MCF 10A (cell line): ENCODE results near the gene TSTD1. TPM values are rescaled to one million over a fixed set of nuclear protein-coding genes. Genes with fewer than 3 reads are reported as not detected.
"Not testable (repeated sequence)": the region's sequence is repeated elsewhere in the genome, so short reads cannot be mapped to it uniquely, and the experiment has no call there.

Experiments
- BruUV-seq: library from RNA; stranded (reverse); fragments of 400-500 nt; replicated peaks from 2 replicates; lab custom pipeline; 2021; lab: Mats Ljungman, UMichigan
- CTCF ChIA-PET: fragments of 300-600 bp; sonication (Branson Sonifier 250); formaldehyde crosslinking; extraction: SDS; loops from one replicate; lab custom pipeline; 2021; ENCODE audit warnings: antibody characterized with exemption, inconsistent platforms; lab: Yijun Ruan, JAX
- POLR2A ChIA-PET: fragments of 300-600, 350-650 bp; sonication (Branson Sonifier 250); formaldehyde crosslinking; extraction: SDS; loops from one replicate; lab custom pipeline; 2020; ENCODE audit warnings: antibody characterized with exemption, inconsistent platforms; lab: Yijun Ruan, JAX
- DNase-seq: peaks from one replicate; pipeline ENCODE4 v3.0.0-alpha.2; 2018; ENCODE audit not compliant: unreplicated experiment
- H3K27ac Mint-ChIP-seq: one replicate; pipeline ENCODE4 v1.8.0; 2022; ENCODE audit warnings: mild to moderate bottlenecking, low read depth, mixed read lengths; ENCODE audit not compliant: unreplicated experiment
- H3K27me3 Mint-ChIP-seq: one replicate; pipeline ENCODE4 v1.8.0; 2022; ENCODE audit warnings: mixed read lengths; ENCODE audit not compliant: insufficient read depth, unreplicated experiment
- H3K36me3 Mint-ChIP-seq: one replicate; pipeline ENCODE4 v1.8.0; 2022; ENCODE audit warnings: mild to moderate bottlenecking, moderate library complexity, mixed read lengths; ENCODE audit not compliant: insufficient read depth, unreplicated experiment
- H3K4me1 Mint-ChIP-seq: one replicate; pipeline ENCODE4 v1.8.0; 2022; ENCODE audit warnings: mixed read lengths; ENCODE audit not compliant: insufficient read depth, unreplicated experiment
- H3K4me3 Mint-ChIP-seq: one replicate; pipeline ENCODE4 v1.8.0; 2022; ENCODE audit warnings: mild to moderate bottlenecking, moderate library complexity, mixed read lengths; ENCODE audit not compliant: unreplicated experiment
- H3K9me3 Mint-ChIP-seq: one replicate; pipeline ENCODE4 v1.8.0; 2022; ENCODE audit warnings: mixed read lengths; ENCODE audit not compliant: unreplicated experiment
- CTCF ChIP-seq: fragments of 200-600 bp; IDR thresholded peaks from one replicate; pipeline ENCODE4 v1.8.0; 2022; ENCODE audit warnings: antibody characterized with exemption, mild to moderate bottlenecking; ENCODE audit not compliant: unreplicated experiment
- intact Hi-C: fragments of 100-400 bp; cut with micrococcal nuclease; formaldehyde crosslinking; loops from 2 replicates; pipeline ENCODE4 v1.14.1; 2022
- total RNA-seq: library from RNA; stranded (reverse); gene quantifications from 2 replicates; pipeline ENCODE4 v1.2.3, GENCODE V29; 2022

TSTD1 gene
- total RNA-seq, 1 experiment from 2014 or later = 35.2 TPM

GRCh38 chr1:161068306-161069234 is 29.8 kb upstream of the TSTD1 start:
- no peak overlapping the region for H3K27ac Mint-ChIP-seq
- no peak for TF ChIP-seq CTCF
- no peaks in the 10 kb centered on the region for H3K9me3 Mint-ChIP-seq
- peaks cover 10% of the 10 kb centered on the region for H3K36me3 Mint-ChIP-seq
- ChIA-PET POLR2A (interaction anchor here (0.6 to 1.3 kb wide), 3 partner anchors 12 to 27 kb away, joined by 4 to 5 read pairs (median 5); partner anchors contain the start of gene USF1), CTCF (interaction anchor here (0.7 to 14.2 kb wide), 5 partner anchors 27 to 237 kb away, joined by 3 to 331 read pairs (median 4); partner anchors contain the start of genes KLHDC9 and TOMM40L)
- H3K4me1 Mint-ChIP-seq = peaks cover 27% of the 10 kb centered on the region
- no TSS peak for BruUV-seq
- H3K4me3 Mint-ChIP-seq = no peak overlapping the region
- H3K27me3 Mint-ChIP-seq = no peaks in the 10 kb centered on the region
- DNase-seq = no peak
- intact Hi-C loops = no loop called here

- Mint-ChIP-seq H3K27ac (no peak overlapping the region), H3K27me3 (no peaks in the 10 kb centered on the region), H3K4me3 (no peak overlapping the region), H3K9me3 (no peaks in the 10 kb centered on the region), H3K36me3 (no peaks in the 10 kb centered on the region), H3K4me1 (peaks cover 9% of the 10 kb centered on the region)
- ChIA-PET POLR2A (interaction anchor here (3.5 kb wide), 1 partner anchor 20 kb away, joined by 13 read pairs; the partner anchor contains the start of gene USF1), CTCF (interaction anchor here (0.6 to 14.2 kb wide), 2 partner anchors 31 to 76 kb away, joined by 3 to 331 read pairs; partner anchors contain the start of gene KLHDC9)
- no peak for TF ChIP-seq CTCF
- no peak for DNase-seq
- intact Hi-C loops = no loop called here
- BruUV-seq = no TSS peak
Measured at GRCh38 chr1:161066694-161067093, 27.9 kb upstream of the TSTD1 start.

GRCh38 chr1:161065681-161066080 is 26.9 kb upstream of the TSTD1 start:
- H3K36me3 Mint-ChIP-seq, H3K4me1 Mint-ChIP-seq, BruUV-seq, DNase-seq, H3K4me3 Mint-ChIP-seq, H3K27ac Mint-ChIP-seq, H3K27me3 Mint-ChIP-seq, H3K9me3 Mint-ChIP-seq, intact Hi-C loops: not testable (repeated sequence)
- ChIA-PET CTCF (interaction anchor here (0.6 to 14.2 kb wide), 4 partner anchors 8 to 392 kb away, joined by 3 to 331 read pairs (median 4); partner anchors contain the start of genes KLHDC9 and USF1), POLR2A (interaction anchor here (0.7 to 3.5 kb wide), 5 partner anchors 8 to 44 kb away, joined by 3 to 13 read pairs (median 3); partner anchors contain the start of genes F11R and USF1)

- H3K9me3 Mint-ChIP-seq, DNase-seq, BruUV-seq, H3K27ac Mint-ChIP-seq, H3K4me1 Mint-ChIP-seq, H3K4me3 Mint-ChIP-seq, intact Hi-C loops, H3K27me3 Mint-ChIP-seq, H3K36me3 Mint-ChIP-seq: not testable (repeated sequence)
- ChIA-PET CTCF (interaction anchor here (14.2 kb wide), 1 partner anchor 33 kb away, joined by 331 read pairs; the partner anchor contains the start of gene KLHDC9), POLR2A (interaction anchor here (0.7 to 3.5 kb wide), 2 partner anchors 11 to 18 kb away, joined by 3 to 13 read pairs; partner anchors contain the start of gene USF1)
Measured at GRCh38 chr1:161063936-161064335, 25.2 kb upstream of the TSTD1 start.
